HepG2 (cell line): ENCODE measurements around the gene GALNT9. TPM values are rescaled to one million over a fixed set of nuclear protein-coding genes. Genes with fewer than 3 reads are reported as not detected.

ENCODE experiments used
- ATAC-seq: fragments of 200-7000 bp; cut with Tn5 transposase; 3 replicates; pipeline ENCODE4 v1.9.1; 2020; ENCODE audit warnings: mild to moderate bottlenecking, moderate library complexity
- BruUV-seq: library from RNA; stranded (reverse); fragments of 400-500 nt; replicated peaks from 2 replicates; lab custom pipeline; 2021; lab: Mats Ljungman, UMichigan
- CTCF ChIA-PET: fragments of 300-600 bp; formaldehyde crosslinking; extraction: SDS; loops from one replicate; lab custom pipeline; 2021; ENCODE audit warnings: low total read pairs, inconsistent platforms, low intra/inter-chr PET ratio; lab: Yijun Ruan, JAX
- POLR2A ChIA-PET: fragments of 350-600 bp; sonication (Branson Sonifier 250); formaldehyde crosslinking; loops from one replicate; lab custom pipeline; 2020; ENCODE audit warnings: antibody characterized with exemption, inconsistent platforms; lab: Yijun Ruan, JAX
- DNase-seq: peaks from one replicate; pipeline ENCODE4 v3.0.0-alpha.2; 2015; ENCODE audit warnings: low spot score
- FAIRE-seq: peaks from 3 replicates; lab custom pipeline; 2011; peaks lifted over from hg19 to GRCh38; lab: Jason Lieb, UNC
- H2AFZ ChIP-seq: one replicate; pipeline ENCODE4 v1.6.1; 2011; ENCODE audit warnings: low read length, inconsistent platforms
- H3K27ac ChIP-seq: fragments of 300-600 bp; 3 replicates; pipeline ENCODE4 v1.8.0; 2011; ENCODE audit warnings: mixed run types, mild to moderate bottlenecking, mixed read lengths, low read length, inconsistent platforms; ENCODE audit not compliant: insufficient read depth; ENCODE audit errors: extremely low read length
- H3K27me3 ChIP-seq, 2 experiments: fragments of 200-600 bp in 1 of 2; 2 replicates in 1 of 2; 3 replicates in 1 of 2; pipeline versions ENCODE4 v1.6.0 to v1.8.0; 2011; ENCODE audit warnings: low read length in 2 of 2, mild to moderate bottlenecking in 2 of 2, moderate library complexity in 2 of 2, inconsistent platforms in 1 of 2; ENCODE audit not compliant: insufficient read depth in 2 of 2, control insufficient read depth in 1 of 2
- H3K36me3 ChIP-seq, 2 experiments: fragments of 200-600 bp in 1 of 2; replicated peaks in 1 of 2; 2 replicates in 1 of 2; 3 replicates in 1 of 2; pipeline versions ENCODE4 v1.5.1 to v1.8.0; 2011; ENCODE audit warnings: low read length in 2 of 2, inconsistent platforms in 1 of 2; ENCODE audit not compliant: insufficient read depth in 2 of 2, control insufficient read depth in 1 of 2
- H3K4me1 ChIP-seq: 2 replicates; pipeline ENCODE4 v1.5.1; 2012; ENCODE audit warnings: low read length, inconsistent platforms; ENCODE audit not compliant: insufficient read depth
- H3K4me2 ChIP-seq: 2 replicates; pipeline ENCODE4 v1.6.0; 2011; ENCODE audit warnings: low read depth, low read length, inconsistent platforms
- H3K4me3 ChIP-seq, 3 experiments: fragments of 200-600 bp in 1 of 3; sonication (generic), shearing (Covaris generic) in 1 of 3; replicated peaks in 1 of 3; 2 replicates each; pipeline ENCODE4 v1.5.1; 2011 to 2016; ENCODE audit warnings: low read length in 3 of 3, inconsistent platforms in 2 of 3, low read depth in 2 of 3, mild to moderate bottlenecking in 2 of 3, control low read depth in 1 of 3, mixed read lengths in 1 of 3; ENCODE audit not compliant: insufficient read depth in 1 of 3
- H3K79me2 ChIP-seq: one replicate; pipeline ENCODE4 v1.6.1; 2011; ENCODE audit warnings: low read length, inconsistent platforms; ENCODE audit not compliant: insufficient read depth
- H3K9ac ChIP-seq: 2 replicates; pipeline ENCODE4 v1.6.0; 2011; ENCODE audit warnings: mild to moderate bottlenecking, low read depth, low read length, inconsistent platforms; ENCODE audit not compliant: insufficient read depth
- H3K9me3 ChIP-seq: 2 replicates; pipeline ENCODE4 v1.5.1; 2012; ENCODE audit warnings: mild to moderate bottlenecking, low read length
- H4K20me1 ChIP-seq: 2 replicates; pipeline ENCODE4 v1.6.0; 2011; ENCODE audit warnings: inconsistent platforms, mild to moderate bottlenecking, low read length, moderate library complexity; ENCODE audit not compliant: insufficient read depth
- EZH2 ChIP-seq: conservative IDR thresholded peaks from 2 replicates; pipeline ENCODE4 v1.6.1; 2012; ENCODE audit warnings: mild to moderate bottlenecking, low read depth, low read length, moderate library complexity
- GLMP ChIP-seq: sonication (generic); formaldehyde crosslinking; IDR thresholded peaks from 2 replicates; pipeline ENCODE4 v1.9.0; 2021; ENCODE audit warnings: missing genetic modification reagents, mild to moderate bottlenecking, borderline replicate concordance
- ZNF589 ChIP-seq: sonication (generic); formaldehyde crosslinking; conservative IDR thresholded peaks from 2 replicates; pipeline ENCODE4 v1.8.0; 2022; ENCODE audit warnings: mild to moderate bottlenecking, moderate library complexity, missing genetic modification reagents
- ZNF768 ChIP-seq: sonication (generic); formaldehyde crosslinking; IDR thresholded peaks from 2 replicates; pipeline ENCODE4 v1.4.0; 2020; ENCODE audit warnings: missing genetic modification reagents
- WGBS: methylation state at CpG from one replicate; pipeline ENCODE4 v1.1.6; 2017; ENCODE audit warnings: low lambda C conversion rate; 5-methylcytosine and 5-hydroxymethylcytosine counted together
- in situ Hi-C: cut with HindIII; loops from 2 replicates; pipeline ENCODE4 v1.10.0; 2017; ENCODE audit warnings: low pct_unique_long_range_greater_than_20kb; ENCODE audit not compliant: extremely low pct_ligation_motif_present
- intact Hi-C: fragments of 100-400 bp; cut with micrococcal nuclease; formaldehyde crosslinking; loops from one replicate; pipeline ENCODE4 v1.10.0; 2022; ENCODE audit not compliant: unreplicated experiment
- polyA plus RNA-seq, 8 experiments: library from polyadenylated mRNA; depleted of rRNA in 3 of 8; stranded (reverse) in 7 of 8; unstranded in 1 of 8; fragments of >200 nt; fragmentation: Illumina TruSeq in 4 of 8; extraction: Trizol in 4 of 8; gene quantifications; 2 replicates each; pipeline versions ENCODE4 v1.2.1 to v1.2.3, GENCODE V29; 2011 to 2016; ENCODE audit warnings: low read depth in 4 of 8, missing spikeins in 1 of 8, mixed read lengths in 1 of 8; ENCODE audit not compliant: insufficient read depth in 1 of 8
- total RNA-seq, 5 experiments: library from RNA; depleted of rRNA; stranded (reverse); fragments of >200 nt; fragmentation: Illumina TruSeq; extraction: Trizol; gene quantifications; 2 replicates each; pipeline ENCODE4 v1.2.3, GENCODE V29; 2016; ENCODE audit warnings: low read depth in 1 of 5

The GALNT9 gene
- total and polyA plus RNA-seq, 2 of the 13 experiments (the other 11 are each of a cell fraction or from before 2014, with no cell fraction given): 0.04 TPM; not detected in 1

GRCh38 chr12:132172619-132173018 lies 156.8 kb downstream of the GALNT9 start:
- BruUV-seq: no TSS peak
- DNase-seq (no peak), ATAC-seq (no peak), FAIRE-seq (no peak)
- Histone ChIP-seq H3K27me3 (peaks cover 30 to 85% of the 10 kb centered on the region in 2 experiments), H3K36me3 (no peaks in the 10 kb centered on the region), H3K4me2 (no peak overlapping the region), H2AFZ (no peak overlapping the region), H3K79me2 (no peaks in the 10 kb centered on the region), H4K20me1 (peaks cover 4% of the 10 kb centered on the region; the same call in 1 of the 2 replicates), H3K4me3 (no peak overlapping the region), H3K9me3 (no peaks in the 10 kb centered on the region), H3K4me1 (no peaks in the 10 kb centered on the region), H3K27ac (no peak overlapping the region), H3K9ac (no peak overlapping the region)
- intact Hi-C loops: no loop called here
- TF ChIP-seq GLMP (CRISPR knock-in tag): no peak
- peak; percentile 74; the same call in 1 of the 2 replicates for TF ChIP-seq EZH2
- ChIA-PET CTCF (no interaction called here), POLR2A (no interaction called here)
- WGBS: 41% methylated on average over 7 of the region's 15 CpGs
- in situ Hi-C loops: no loop called here

- Histone ChIP-seq H3K4me3 (no peak overlapping the region), H3K79me2 (no peaks in the 10 kb centered on the region), H2AFZ (no peak overlapping the region), H3K4me1 (no peaks in the 10 kb centered on the region), H3K36me3 (no peaks in the 10 kb centered on the region), H3K4me2 (no peak overlapping the region), H3K9me3 (no peaks in the 10 kb centered on the region), H3K9ac (no peak overlapping the region), H3K27me3 (peaks cover 27 to 81% of the 10 kb centered on the region in 2 experiments; a peak in 4 of 5 replicates), H3K27ac (no peak overlapping the region), H4K20me1 (peaks cover 4% of the 10 kb centered on the region; the same call in 1 of the 2 replicates)
- FAIRE-seq (no peak), DNase-seq (no peak), ATAC-seq (no peak)
- no TSS peak for BruUV-seq
- in situ Hi-C loops (no loop called here), intact Hi-C loops (no loop called here)
- CTCF ChIA-PET: no interaction called here
- TF ChIP-seq ZNF589 (CRISPR knock-in tag) (no peak), ZNF768 (CRISPR knock-in tag) (peak; percentile 94)
- whole genome bisulfite sequencing: 3% methylated on average over 20 of the region's 28 CpGs
- POLR2A ChIA-PET: no interaction called here
These were observed 157.3 kb downstream of the GALNT9 start for GRCh38 chr12:132171968-132172521.
